GM23338 (cell line): ENCODE results near the gene PROS1. TPM values are rescaled to one million over a fixed set of nuclear protein-coding genes. Genes with fewer than 3 reads are reported as not detected.

ENCODE experiments used
- ATAC-seq: fragments of 200-7000 bp; cut with Tn5 transposase; 3 replicates; pipeline ENCODE4 v1.9.1; 2020
- DNase-seq: peaks from one replicate; pipeline ENCODE4 v3.0.0-alpha.2; 2015; ENCODE audit warnings: low spot score
- H2AFZ ChIP-seq: fragments of 200-600 bp; sonication (generic); 2 replicates; pipeline ENCODE4 v1.8.0; 2016; ENCODE audit warnings: antibody characterized with exemption, mild to moderate bottlenecking, moderate library complexity
- H3F3A ChIP-seq: fragments of 200-600 bp; sonication (generic); replicated peaks from 2 replicates; pipeline ENCODE4 v1.8.0; 2017; ENCODE audit warnings: antibody characterized with exemption, mixed run types, low read depth
- H3K27ac ChIP-seq: fragments of 200-600 bp; sonication (generic); 2 replicates; pipeline ENCODE4 v1.6.1; 2016; ENCODE audit warnings: low read depth
- H3K27me3 ChIP-seq: fragments of 200-600 bp; sonication (generic); 2 replicates; pipeline ENCODE4 v1.8.0; 2016; ENCODE audit warnings: mild to moderate bottlenecking, mixed run types, moderate library complexity; ENCODE audit not compliant: insufficient read depth
- H3K36me3 ChIP-seq: fragments of 200-600 bp; sonication (generic); 2 replicates; pipeline ENCODE4 v1.8.0; 2016; ENCODE audit warnings: mild to moderate bottlenecking; ENCODE audit not compliant: insufficient read depth
- H3K4me1 ChIP-seq: fragments of 200-600 bp; sonication (generic); 2 replicates; pipeline ENCODE4 v1.8.0; 2016; ENCODE audit warnings: mild to moderate bottlenecking, moderate library complexity; ENCODE audit not compliant: insufficient read depth
- H3K4me2 ChIP-seq: fragments of 200-600 bp; sonication (generic); 2 replicates; pipeline ENCODE4 v1.7.1; 2017; ENCODE audit warnings: mixed run types
- H3K4me3 ChIP-seq: fragments of 200-600 bp; sonication (generic); 2 replicates; pipeline ENCODE4 v1.6.1; 2016; ENCODE audit warnings: mixed run types
- H3K79me2 ChIP-seq: fragments of 200-600 bp; sonication (generic); replicated peaks from 2 replicates; pipeline ENCODE4 v1.8.0; 2017; ENCODE audit warnings: mild to moderate bottlenecking; ENCODE audit not compliant: insufficient read depth
- H3K9me2 ChIP-seq: fragments of 200-600 bp; sonication (generic); 2 replicates; pipeline ENCODE4 v1.8.0; 2017; ENCODE audit not compliant: insufficient read depth
- H4K20me1 ChIP-seq: fragments of 200-600 bp; sonication (generic); replicated peaks from 2 replicates; pipeline ENCODE4 v1.8.0; 2017; ENCODE audit warnings: mild to moderate bottlenecking; ENCODE audit not compliant: insufficient read depth
- H3K27ac Mint-ChIP-seq: 2 replicates; pipeline ENCODE4 v1.8.0; 2020; ENCODE audit warnings: inconsistent platforms, mild to moderate bottlenecking, moderate library complexity, mixed read lengths
- H3K27me3 Mint-ChIP-seq: 3 replicates; pipeline ENCODE4 v1.8.0; 2022; ENCODE audit warnings: low read depth, mild to moderate bottlenecking, moderate library complexity, mixed read lengths, inconsistent platforms; ENCODE audit not compliant: insufficient read depth, poor library complexity
- H3K36me3 Mint-ChIP-seq: 3 replicates; pipeline ENCODE4 v1.8.0; 2021; ENCODE audit warnings: low read depth, mild to moderate bottlenecking, inconsistent platforms, moderate library complexity, mixed read lengths
- H3K4me1 Mint-ChIP-seq: 3 replicates; pipeline ENCODE4 v1.8.0; 2020; ENCODE audit warnings: mild to moderate bottlenecking, inconsistent platforms, mixed read lengths
- H3K4me3 Mint-ChIP-seq: 3 replicates; pipeline ENCODE4 v1.8.0; 2021; ENCODE audit warnings: moderate library complexity, mild to moderate bottlenecking, inconsistent platforms, mixed read lengths
- H3K9me3 Mint-ChIP-seq: 3 replicates; pipeline ENCODE4 v1.8.0; 2020; ENCODE audit warnings: moderate library complexity, mild to moderate bottlenecking, inconsistent platforms, mixed read lengths
- CTCF ChIP-seq, 2 experiments: fragments of 200-600 bp in 1 of 2; sonication (generic) in 1 of 2; conservative IDR thresholded peaks; 2 replicates each; pipeline versions ENCODE4 v1.5.1 to v1.6.1; 2016 to 2017; ENCODE audit warnings: antibody characterized with exemption in 2 of 2, low read depth in 2 of 2, mild to moderate bottlenecking in 2 of 2, moderate library complexity in 1 of 2
- ETS1 ChIP-seq: IDR thresholded peaks from 2 replicates; pipeline ENCODE4 v1.6.1; 2016; ENCODE audit warnings: antibody characterized with exemption
- EZH2 ChIP-seq: fragments of 200-600 bp; sonication (generic); IDR thresholded peaks from one replicate; pipeline ENCODE4 v1.8.0; 2017; ENCODE audit warnings: antibody characterized with exemption, mild to moderate bottlenecking, low read depth; ENCODE audit not compliant: unreplicated experiment
- EZH2phosphoT487 ChIP-seq: fragments of 200-600 bp; sonication (generic); IDR thresholded peaks from one replicate; pipeline ENCODE4 v1.8.1; 2018; ENCODE audit warnings: antibody characterized with exemption; ENCODE audit not compliant: unreplicated experiment
- JUNB ChIP-seq: IDR thresholded peaks from one replicate; pipeline ENCODE4 v1.6.1; 2016; ENCODE audit warnings: antibody characterized with exemption; ENCODE audit not compliant: unreplicated experiment
- NANOG ChIP-seq: IDR thresholded peaks from 2 replicates; pipeline ENCODE4 v1.6.1; 2016; ENCODE audit warnings: antibody characterized with exemption, borderline replicate concordance
- POLR2AphosphoS5 ChIP-seq: IDR thresholded peaks from 2 replicates; pipeline ENCODE4 v1.6.1; 2016; ENCODE audit warnings: antibody characterized with exemption, low read depth
- REST ChIP-seq: IDR thresholded peaks from one replicate; pipeline ENCODE4 v1.6.1; 2018; ENCODE audit warnings: antibody characterized with exemption; ENCODE audit not compliant: unreplicated experiment
- STAT1 ChIP-seq: IDR thresholded peaks from one replicate; pipeline ENCODE4 v1.6.1; 2016; ENCODE audit warnings: antibody characterized with exemption; ENCODE audit not compliant: unreplicated experiment
- ZNF114 ChIP-seq: fragments of 250-450 bp; sonication (Bioruptor Pico); IDR thresholded peaks from 2 replicates; pipeline ENCODE4 v1.5.0; 2020; ENCODE audit warnings: mild to moderate bottlenecking, moderate library complexity
- ZNF331 ChIP-seq: fragments of 250-450 bp; sonication (Bioruptor Pico); IDR thresholded peaks from 2 replicates; pipeline ENCODE4 v1.5.0; 2020; ENCODE audit warnings: low read depth, mild to moderate bottlenecking, moderate library complexity
- ZNF462 ChIP-seq: fragments of 250-450 bp; sonication (Bioruptor Pico); IDR thresholded peaks from 2 replicates; pipeline ENCODE4 v1.5.0; 2020; ENCODE audit warnings: mild to moderate bottlenecking, moderate library complexity
- polyA plus RNA-seq: library from polyadenylated mRNA; unstranded; fragments of >200 nt; fragmentation: Nextera tagmentation; extraction: Ambion mirVana; gene quantifications from 2 replicates; pipeline ENCODE4 v1.2.1, GENCODE V29; 2016
- total RNA-seq: library from RNA; depleted of rRNA; stranded (reverse); fragments of >200 nt; shearing (Covaris generic); gene quantifications from 2 replicates; pipeline ENCODE4 v1.2.3, GENCODE V29; 2014

Gene PROS1
- total and polyA plus RNA-seq, 2 experiments from 2014 or later: 1.8 to 4.1 TPM

- no peak for TF ChIP-seq EZH2
- TF ChIP-seq CTCF (conservative IDR thresholded peaks at IDR 0.05; ENCODE audit: low read depth in 2 of 2): no peak
- TF ChIP-seq ZNF114: no peak
- TF ChIP-seq JUNB: no peak
- TF ChIP-seq POLR2AphosphoS5: no peak
- TF ChIP-seq ETS1: no peak
- TF ChIP-seq STAT1: no peak
These were observed 14.6 kb upstream of the PROS1 start (continued) for GRCh38 chr3:93988283-93988682.

- Histone ChIP-seq H3K27me3 (no peaks in the 10 kb centered on the region), H2AFZ (no peak overlapping the region), H3K27ac (no peak overlapping the region), H3K79me2 (peaks cover 46% of the 10 kb centered on the region), H4K20me1 (peaks cover 11% of the 10 kb centered on the region; the same call in 1 of the 2 replicates), H3K9me2 (no peaks in the 10 kb centered on the region), H3K4me1 (peaks cover 13% of the 10 kb centered on the region), H3F3A (no peaks in the 10 kb centered on the region), H3K36me3 (no peaks in the 10 kb centered on the region), H3K4me2 (no peak overlapping the region), H3K4me3 (no peak overlapping the region)
- Mint-ChIP-seq H3K36me3 (no peaks in the 10 kb centered on the region; the same call in 2 of the 3 replicates), H3K4me1 (peaks cover 9% of the 10 kb centered on the region), H3K9me3 (no peaks in the 10 kb centered on the region; the same call in 2 of the 3 replicates), H3K27me3 (peaks cover 5% of the 10 kb centered on the region), H3K27ac (no peak overlapping the region), H3K4me3 (no peak overlapping the region)
- ATAC-seq (no peak), DNase-seq (no peak)
- TF ChIP-seq NANOG (no peak), EZH2phosphoT487 (no peak), ZNF114 (no peak), ZNF331 (no peak), JUNB (no peak), STAT1 (no peak), ZNF462 (CRISPR knock-in tag) (no peak), POLR2AphosphoS5 (no peak), REST (no peak), ETS1 (no peak)
These were observed 10.9 kb upstream of the PROS1 start for GRCh38 chr3:93984618-93985017.
